ENCODE measurements around the gene BBS2.

Gene BBS2

DNA sequence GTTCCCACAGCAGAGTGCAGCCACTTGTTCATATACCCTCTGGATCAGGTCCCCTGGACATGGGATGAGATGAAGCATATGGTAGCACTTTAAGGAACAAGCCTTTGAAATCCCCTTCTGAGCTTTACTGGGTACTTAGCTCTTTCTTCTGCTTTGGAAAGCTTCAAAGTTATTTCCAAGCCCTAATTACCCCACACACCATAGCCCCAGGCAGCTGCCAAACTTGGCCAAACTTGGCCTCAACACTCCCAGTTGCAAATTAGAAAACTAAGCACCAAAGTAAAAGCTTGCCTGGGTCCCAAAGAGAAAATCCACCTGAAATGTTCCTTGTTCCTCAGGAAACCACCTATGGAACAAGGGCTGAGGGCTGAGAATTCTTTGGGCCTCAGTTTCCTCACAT, 29.3 kb upstream of the BBS2 start (continued):
- TF ChIP-seq ZSCAN4 (tag by site-specific recombination; IDR thresholded peaks at IDR 0.05) (no peak), ZNF610 (tag by site-specific recombination; IDR thresholded peaks at IDR 0.05; ENCODE audit: borderline replicate concordance) (no peak), YY1 (tag by site-specific recombination; IDR thresholded peaks at IDR 0.05) (no peak), ZNF518A (tag by site-specific recombination; conservative IDR thresholded peaks at IDR 0.05; ENCODE audit: low read depth) (no peak)

DNA sequence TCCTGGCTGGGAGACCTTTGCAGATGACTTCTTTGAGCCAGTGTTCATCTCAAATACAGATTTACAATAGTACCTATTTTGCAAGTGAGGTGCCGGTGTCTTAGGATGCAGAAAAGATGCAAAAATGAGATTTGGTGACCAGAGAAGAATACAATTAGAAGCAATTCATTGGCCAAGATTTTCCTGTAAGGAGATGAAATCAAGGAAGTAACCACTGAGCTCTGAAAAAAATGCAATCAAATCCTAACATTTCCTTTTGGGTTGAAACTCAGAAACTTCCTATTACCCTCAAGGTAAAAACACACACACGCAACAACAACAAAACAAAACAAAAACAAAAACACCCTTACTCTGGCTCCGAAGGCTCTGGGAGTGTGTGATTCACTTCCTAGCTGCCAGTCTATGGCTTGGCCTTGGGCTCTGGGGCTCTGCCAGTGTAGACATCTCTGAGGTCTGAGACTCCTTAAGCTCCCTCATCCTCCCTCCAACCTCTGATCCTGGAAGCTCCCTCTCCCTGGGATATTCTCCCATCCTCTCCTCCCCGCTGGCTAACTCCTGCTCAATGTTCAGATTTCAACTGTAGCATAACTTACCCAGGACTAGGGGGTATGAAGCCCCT, 28.2 kb upstream of the BBS2 start:
- H3K36me3 ChIP-seq (ENCODE audit: control insufficient read depth in 2 of 2, insufficient read depth in 1 of 2, low read length in 2 of 2): no peaks in the 10 kb centered on the region
- no peaks in the 10 kb centered on the region for H3K9me3 ChIP-seq (ENCODE audit: control insufficient read depth, insufficient read depth, low read depth, low read length)
- no peak overlapping the region for H3K4me3 ChIP-seq (ENCODE audit: low read depth, low read length)
- CTCF ChIA-PET: interaction anchor here (0.6 kb wide), 1 partner anchor 321 kb away, joined by 4 read pairs; no protein-coding TSS in a partner anchor
- H3K27ac ChIP-seq (ENCODE audit: extremely low read depth, low read depth, low read length): no peak overlapping the region
- TF ChIP-seq ZNF585B (tag by site-specific recombination; IDR thresholded peaks at IDR 0.05): no peak
- TF ChIP-seq ZFP41 (tag by site-specific recombination; IDR thresholded peaks at IDR 0.05; ENCODE audit: borderline replicate concordance): no peak
- TF ChIP-seq ZSCAN4 (tag by site-specific recombination; IDR thresholded peaks at IDR 0.05): no peak
- TF ChIP-seq YY1 (tag by site-specific recombination; IDR thresholded peaks at IDR 0.05): no peak
- TF ChIP-seq ZSCAN23 (tag by site-specific recombination; IDR thresholded peaks at IDR 0.05): no peak
- no peak for TF ChIP-seq ZNF768 (tag by site-specific recombination; IDR thresholded peaks at IDR 0.05)
- no peak for TF ChIP-seq ZNF521 (tag by site-specific recombination; IDR thresholded peaks at IDR 0.05)
- no peak for TF ChIP-seq ZNF391 (tag by site-specific recombination; IDR thresholded peaks at IDR 0.05; ENCODE audit: borderline replicate concordance, low read depth)
- no peak for TF ChIP-seq ZNF513 (tag by site-specific recombination; IDR thresholded peaks at IDR 0.05)
- TF ChIP-seq ZBTB10 (tag by site-specific recombination; IDR thresholded peaks at IDR 0.05): no peak
- TF ChIP-seq ZNF76 (tag by site-specific recombination; IDR thresholded peaks at IDR 0.05; ENCODE audit: borderline replicate concordance, low read depth): no peak
- no peak for TF ChIP-seq ZNF514 (tag by site-specific recombination; IDR thresholded peaks at IDR 0.05)
- TF ChIP-seq HOXA7 (CRISPR knock-in tag; IDR thresholded peaks at IDR 0.05; ENCODE audit: borderline replicate concordance): no peak
- TF ChIP-seq KLF9 (tag by site-specific recombination; IDR thresholded peaks at IDR 0.05; ENCODE audit: low read depth): no peak
- TF ChIP-seq IKZF3 (tag by site-specific recombination; IDR thresholded peaks at IDR 0.05): no peak
- TF ChIP-seq ZNF157 (tag by site-specific recombination; IDR thresholded peaks at IDR 0.05): no peak
- TF ChIP-seq, protein P1, sequence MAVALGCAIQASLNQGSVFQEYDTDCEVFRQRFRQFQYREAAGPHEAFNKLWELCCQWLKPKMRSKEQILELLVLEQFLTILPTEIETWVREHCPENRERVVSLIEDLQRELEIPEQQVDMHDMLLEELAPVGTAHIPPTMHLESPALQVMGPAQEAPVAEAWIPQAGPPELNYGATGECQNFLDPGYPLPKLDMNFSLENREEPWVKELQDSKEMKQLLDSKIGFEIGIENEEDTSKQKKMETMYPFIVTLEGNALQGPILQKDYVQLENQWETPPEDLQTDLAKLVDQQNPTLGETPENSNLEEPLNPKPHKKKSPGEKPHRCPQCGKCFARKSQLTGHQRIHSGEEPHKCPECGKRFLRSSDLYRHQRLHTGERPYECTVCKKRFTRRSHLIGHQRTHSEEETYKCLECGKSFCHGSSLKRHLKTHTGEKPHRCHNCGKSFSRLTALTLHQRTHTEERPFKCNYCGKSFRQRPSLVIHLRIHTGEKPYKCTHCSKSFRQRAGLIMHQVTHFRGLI (tag by site-specific recombination; IDR thresholded peaks at IDR 0.05): no peak
- no peak for TF ChIP-seq SP7 (tag by site-specific recombination; IDR thresholded peaks at IDR 0.05)
- no peak for TF ChIP-seq ZNF341 (tag by site-specific recombination; IDR thresholded peaks at IDR 0.05; ENCODE audit: low read depth)
- TF ChIP-seq KLF1 (tag by site-specific recombination; IDR thresholded peaks at IDR 0.05): no peak
- POLR2A ChIA-PET: no interaction called here
- H3K4me1 ChIP-seq (ENCODE audit: control insufficient read depth, insufficient read depth, low read length): 0 out of 2 replicates have a peak, but pooled peaks cover 5% of the 10 kb centered on the region
